ENCODE data around the gene ZFYVE9. TPM values are rescaled to one million over a fixed set of nuclear protein-coding genes. Genes with fewer than 3 reads are reported as not detected.

The ZFYVE9 gene
- total and polyA plus RNA-seq, 10 of the 15 experiments (the other 5 are each of a cell fraction or from before 2014, with no cell fraction given): 0.26 to 6.9 (median 2.3) TPM

DNA sequence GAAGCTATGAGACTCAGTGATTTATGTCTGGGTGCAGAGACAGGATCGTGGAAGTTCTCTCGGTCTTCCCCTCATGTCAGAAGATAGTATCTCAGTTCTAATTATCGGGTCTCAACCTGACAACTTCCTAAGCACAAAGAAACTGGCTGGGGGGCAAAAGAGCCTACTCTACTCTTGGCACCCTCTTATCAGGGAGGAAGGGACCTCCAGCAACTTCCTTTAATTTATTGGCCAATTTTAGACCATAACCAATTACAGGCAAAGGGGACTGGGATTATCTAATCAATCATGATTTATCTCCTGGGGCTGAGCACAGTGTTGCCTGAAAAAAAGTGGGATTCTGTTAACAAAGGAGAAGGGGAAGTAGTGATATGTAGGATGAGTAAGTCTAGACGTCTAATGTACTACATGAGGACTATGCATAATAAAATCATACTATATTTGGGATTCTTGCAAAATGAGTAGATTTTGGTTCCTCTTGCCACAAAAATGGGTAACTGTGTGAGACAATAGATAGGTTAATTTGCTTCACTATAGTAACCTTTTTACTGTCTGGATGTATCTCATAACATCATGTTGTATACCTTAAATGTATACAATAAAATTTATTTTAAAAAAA, 98.8 kb downstream of the ZFYVE9 start (continued):
- no peak for TF ChIP-seq MXI1 (IDR thresholded peaks at IDR 0.05; ENCODE audit: low read depth, low read length)
- TF ChIP-seq, protein P1, sequence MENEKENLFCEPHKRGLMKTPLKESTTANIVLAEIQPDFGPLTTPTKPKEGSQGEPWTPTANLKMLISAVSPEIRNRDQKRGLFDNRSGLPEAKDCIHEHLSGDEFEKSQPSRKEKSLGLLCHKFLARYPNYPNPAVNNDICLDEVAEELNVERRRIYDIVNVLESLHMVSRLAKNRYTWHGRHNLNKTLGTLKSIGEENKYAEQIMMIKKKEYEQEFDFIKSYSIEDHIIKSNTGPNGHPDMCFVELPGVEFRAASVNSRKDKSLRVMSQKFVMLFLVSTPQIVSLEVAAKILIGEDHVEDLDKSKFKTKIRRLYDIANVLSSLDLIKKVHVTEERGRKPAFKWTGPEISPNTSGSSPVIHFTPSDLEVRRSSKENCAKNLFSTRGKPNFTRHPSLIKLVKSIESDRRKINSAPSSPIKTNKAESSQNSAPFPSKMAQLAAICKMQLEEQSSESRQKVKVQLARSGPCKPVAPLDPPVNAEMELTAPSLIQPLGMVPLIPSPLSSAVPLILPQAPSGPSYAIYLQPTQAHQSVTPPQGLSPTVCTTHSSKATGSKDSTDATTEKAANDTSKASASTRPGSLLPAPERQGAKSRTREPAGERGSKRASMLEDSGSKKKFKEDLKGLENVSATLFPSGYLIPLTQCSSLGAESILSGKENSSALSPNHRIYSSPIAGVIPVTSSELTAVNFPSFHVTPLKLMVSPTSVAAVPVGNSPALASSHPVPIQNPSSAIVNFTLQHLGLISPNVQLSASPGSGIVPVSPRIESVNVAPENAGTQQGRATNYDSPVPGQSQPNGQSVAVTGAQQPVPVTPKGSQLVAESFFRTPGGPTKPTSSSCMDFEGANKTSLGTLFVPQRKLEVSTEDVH (IDR thresholded peaks at IDR 0.05; ENCODE audit: low read depth, partially characterized antibody): no peak
- no peak for TF ChIP-seq SUPT20H (IDR thresholded peaks at IDR 0.05; ENCODE audit: borderline replicate concordance, control insufficient read depth, low read depth, low read length)
- TF ChIP-seq, protein P2, sequence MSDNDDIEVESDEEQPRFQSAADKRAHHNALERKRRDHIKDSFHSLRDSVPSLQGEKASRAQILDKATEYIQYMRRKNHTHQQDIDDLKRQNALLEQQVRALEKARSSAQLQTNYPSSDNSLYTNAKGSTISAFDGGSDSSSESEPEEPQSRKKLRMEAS (IDR thresholded peaks at IDR 0.05; ENCODE audit: low read depth, low read length): no peak
- TF ChIP-seq, protein P3, sequence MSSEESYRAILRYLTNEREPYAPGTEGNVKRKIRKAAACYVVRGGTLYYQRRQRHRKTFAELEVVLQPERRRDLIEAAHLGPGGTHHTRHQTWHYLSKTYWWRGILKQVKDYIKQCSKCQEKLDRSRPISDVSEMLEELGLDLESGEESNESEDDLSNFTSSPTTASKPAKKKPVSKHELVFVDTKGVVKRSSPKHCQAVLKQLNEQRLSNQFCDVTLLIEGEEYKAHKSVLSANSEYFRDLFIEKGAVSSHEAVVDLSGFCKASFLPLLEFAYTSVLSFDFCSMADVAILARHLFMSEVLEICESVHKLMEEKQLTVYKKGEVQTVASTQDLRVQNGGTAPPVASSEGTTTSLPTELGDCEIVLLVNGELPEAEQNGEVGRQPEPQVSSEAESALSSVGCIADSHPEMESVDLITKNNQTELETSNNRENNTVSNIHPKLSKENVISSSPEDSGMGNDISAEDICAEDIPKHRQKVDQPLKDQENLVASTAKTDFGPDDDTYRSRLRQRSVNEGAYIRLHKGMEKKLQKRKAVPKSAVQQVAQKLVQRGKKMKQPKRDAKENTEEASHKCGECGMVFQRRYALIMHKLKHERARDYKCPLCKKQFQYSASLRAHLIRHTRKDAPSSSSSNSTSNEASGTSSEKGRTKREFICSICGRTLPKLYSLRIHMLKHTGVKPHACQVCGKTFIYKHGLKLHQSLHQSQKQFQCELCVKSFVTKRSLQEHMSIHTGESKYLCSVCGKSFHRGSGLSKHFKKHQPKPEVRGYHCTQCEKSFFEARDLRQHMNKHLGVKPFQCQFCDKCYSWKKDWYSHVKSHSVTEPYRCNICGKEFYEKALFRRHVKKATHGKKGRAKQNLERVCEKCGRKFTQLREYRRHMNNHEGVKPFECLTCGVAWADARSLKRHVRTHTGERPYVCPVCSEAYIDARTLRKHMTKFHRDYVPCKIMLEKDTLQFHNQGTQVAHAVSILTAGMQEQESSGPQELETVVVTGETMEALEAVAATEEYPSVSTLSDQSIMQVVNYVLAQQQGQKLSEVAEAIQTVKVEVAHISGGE (CRISPR knock-in tag; IDR thresholded peaks at IDR 0.05): no peak
- no peak for TF ChIP-seq CBX3 (IDR thresholded peaks at IDR 0.05; ENCODE audit: borderline replicate concordance, low read depth)
- TF ChIP-seq PAX8 (IDR thresholded peaks at IDR 0.05): no peak
- TF ChIP-seq TCF7 (IDR thresholded peaks at IDR 0.05; ENCODE audit: borderline replicate concordance): no peak
- TF ChIP-seq RUNX3 (IDR thresholded peaks at IDR 0.05; ENCODE audit: low read length): no peak
- no peak for TF ChIP-seq SMARCA5 (IDR thresholded peaks at IDR 0.05)

Data from GM12878 (cell line).